Spleen (tissue), 11 donors: ENCODE results near the gene ASF1B. TPM values are rescaled to one million over a fixed set of nuclear protein-coding genes. Genes with fewer than 3 reads are reported as not detected.

ENCODE experiments used
- DNase-seq: peaks from one replicate; pipeline ENCODE4 v3.0.0-alpha.2; 2020
- H3K27ac ChIP-seq, 8 donors: fragments of 200-600 bp; sonication (generic) in 7 of 8; 1 replicate in 4 of 8; 2 replicates in 4 of 8; pipeline versions ENCODE4 v1.5.0 to v1.8.0; 2016 to 2021; ENCODE audit warnings: inconsistent platforms in 4 of 8, mild to moderate bottlenecking in 4 of 8, moderate library complexity in 1 of 8
- H3K27me3 ChIP-seq, 7 donors: fragments of 200-600 bp; sonication (generic) in 6 of 7; replicated peaks in 1 of 7; 1 replicate in 4 of 7; 2 replicates in 3 of 7; pipeline versions ENCODE4 v1.5.0 to v1.8.0; 2016 to 2021; ENCODE audit warnings: inconsistent platforms in 3 of 7, mild to moderate bottlenecking in 1 of 7
- H3K36me3 ChIP-seq, 6 donors: fragments of 200-600 bp; sonication (generic) in 5 of 6; 1 replicate in 4 of 6; 2 replicates in 2 of 6; pipeline versions ENCODE4 v1.5.0 to v1.8.0; 2016 to 2021; ENCODE audit warnings: inconsistent platforms in 2 of 6
- H3K4me1 ChIP-seq, 6 donors: fragments of 200-600 bp; sonication (generic) in 5 of 6; 1 replicate in 3 of 6; 2 replicates in 3 of 6; pipeline versions ENCODE4 v1.5.0 to v1.8.0; 2016 to 2021; ENCODE audit warnings: inconsistent platforms in 3 of 6
- H3K4me3 ChIP-seq, 8 donors: fragments of 200-600 bp; sonication (generic) in 7 of 8; 1 replicate in 4 of 8; 2 replicates in 4 of 8; pipeline versions ENCODE4 v1.5.0 to v1.8.0; 2016 to 2021; ENCODE audit warnings: inconsistent platforms in 4 of 8, mild to moderate bottlenecking in 4 of 8, moderate library complexity in 2 of 8
- H3K9me3 ChIP-seq, 8 donors: fragments of 200-600 bp; sonication (generic) in 7 of 8; 1 replicate in 4 of 8; 2 replicates in 4 of 8; pipeline versions ENCODE4 v1.5.0 to v1.8.0; 2016 to 2021; ENCODE audit warnings: inconsistent platforms in 4 of 8
- POLR2A ChIP-seq, 3 donors: fragments of 450-650 bp; IDR thresholded peaks; one replicate each; pipeline ENCODE4 v1.5.1; 2017; ENCODE audit warnings: antibody characterized with exemption in 3 of 3, mild to moderate bottlenecking in 1 of 3
- POLR2AphosphoS5 ChIP-seq, 3 donors: sonication (generic); formaldehyde crosslinking; IDR thresholded peaks; one replicate each; pipeline ENCODE4 v1.5.1; 2017; ENCODE audit warnings: antibody characterized with exemption in 3 of 3
- WGBS, 5 donors: extraction: QIAGEN DNeasy Blood & Tissue Kit in 3 of 5; methylation state at CpG; one replicate each; pipeline versions ENCODE4 v1.1.5 to v1.1.7; 2013 to 2018; 5-methylcytosine and 5-hydroxymethylcytosine counted together
- intact Hi-C: fragments of 100-400 bp; cut with DNase I; formaldehyde crosslinking; loops from one replicate; pipeline ENCODE4 v1.15.0; 2023; ENCODE audit warnings: low total_unique reads
- polyA plus RNA-seq, 3 donors: library from polyadenylated mRNA; stranded (reverse); fragments of 200-250 nt; gene quantifications; one replicate each; pipeline ENCODE4 v1.2.1, GENCODE V29; 2013
- total RNA-seq, 7 donors: library from RNA; depleted of rRNA in 3 of 7; stranded (reverse); fragments of >200 nt in 3 of 7; fragmentation: NEBNext Ultra II Directional in 4 of 7; extraction: Animal tissue kit (Norgen Biotek cat#: 25700) in 4 of 7; gene quantifications; one replicate each; pipeline versions ENCODE4 v1.1.0 to v1.2.1, GENCODE V29; 2016 to 2021
- TF ChIP-seq, protein P1 (sequence below), 11 experiments: fragments of 200-600 bp in 7 of 11; fragments of 450-650 bp in 4 of 11; sonication (generic) in 4 of 11; IDR thresholded peaks in 8 of 11; conservative IDR thresholded peaks in 3 of 11; 1 replicate in 7 of 11; 2 replicates in 4 of 11; pipeline versions ENCODE4 v1.4.0 to v1.8.0; 2016 to 2021; ENCODE audit warnings: antibody characterized with exemption in 11 of 11, inconsistent platforms in 4 of 11, mild to moderate bottlenecking in 1 of 11
- donor health status: healthy with polysubstance abuse.
- donor health status: DM: no; HTN: no; CAD: no; lungs with moderate emphysema.
- donor health status: DM: no; HTN: no; CAD: no.
- donor health status: Bipolar disorder and iron deficiency.
- donor health status: healthy.
- donor health status: DM: no; HTN: no; CAD: no.
- donor health status: DM: yes; HTN: yes; CAD: no.

The ASF1B gene
- total and polyA plus RNA-seq, 10 donors, result 3.8 to 24.8 (median 8.6) TPM

DNA sequence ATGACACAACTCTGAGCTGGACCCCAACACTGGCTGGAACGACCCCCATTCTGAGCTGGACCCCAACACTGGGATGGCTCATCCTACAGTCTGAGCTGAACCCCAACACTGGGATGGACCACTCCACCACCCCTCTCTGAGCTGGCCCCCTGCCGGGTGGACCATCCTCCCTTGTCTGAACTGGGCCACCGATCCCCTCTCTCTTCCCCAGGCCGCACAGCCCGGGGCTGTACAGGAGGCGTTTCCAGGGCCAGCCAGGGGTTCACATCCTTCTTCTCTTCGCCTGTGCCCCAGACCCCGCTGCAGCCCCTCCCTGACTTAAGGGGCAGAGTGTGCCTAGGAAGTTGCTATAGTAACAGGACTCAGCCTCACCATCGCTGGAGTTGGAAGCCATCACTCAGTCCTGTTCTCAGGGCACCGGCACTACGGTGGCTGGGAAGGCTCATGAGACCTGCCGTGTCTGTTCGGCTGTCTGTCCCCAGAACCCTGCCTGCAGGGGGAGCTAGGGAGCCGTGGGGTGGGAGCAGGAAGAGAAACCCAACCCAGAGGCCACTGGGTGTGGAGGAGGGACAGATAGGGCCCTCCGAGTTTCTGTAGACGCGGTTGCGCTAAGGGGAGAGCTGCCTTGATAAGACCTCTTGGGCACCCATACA, 22.5 kb downstream of the ASF1B start:
- intact Hi-C loops, result no loop called here
- peaks cover 35 to 88% (median 69%) of the 10 kb centered on the region in 6 donors for H3K4me1 ChIP-seq
- WGBS, 5 donors, result 73 to 85% (median 78%) methylated on average over 8 to 18 of the region's 18 CpGs
- peak; percentile 88 for DNase-seq
- TF ChIP-seq POLR2A (IDR thresholded peaks at IDR 0.05) (no peak), POLR2AphosphoS5 (IDR thresholded peaks at IDR 0.05) (peak in 1 of 3 donors; percentile 17)
- TF ChIP-seq, protein P1, sequence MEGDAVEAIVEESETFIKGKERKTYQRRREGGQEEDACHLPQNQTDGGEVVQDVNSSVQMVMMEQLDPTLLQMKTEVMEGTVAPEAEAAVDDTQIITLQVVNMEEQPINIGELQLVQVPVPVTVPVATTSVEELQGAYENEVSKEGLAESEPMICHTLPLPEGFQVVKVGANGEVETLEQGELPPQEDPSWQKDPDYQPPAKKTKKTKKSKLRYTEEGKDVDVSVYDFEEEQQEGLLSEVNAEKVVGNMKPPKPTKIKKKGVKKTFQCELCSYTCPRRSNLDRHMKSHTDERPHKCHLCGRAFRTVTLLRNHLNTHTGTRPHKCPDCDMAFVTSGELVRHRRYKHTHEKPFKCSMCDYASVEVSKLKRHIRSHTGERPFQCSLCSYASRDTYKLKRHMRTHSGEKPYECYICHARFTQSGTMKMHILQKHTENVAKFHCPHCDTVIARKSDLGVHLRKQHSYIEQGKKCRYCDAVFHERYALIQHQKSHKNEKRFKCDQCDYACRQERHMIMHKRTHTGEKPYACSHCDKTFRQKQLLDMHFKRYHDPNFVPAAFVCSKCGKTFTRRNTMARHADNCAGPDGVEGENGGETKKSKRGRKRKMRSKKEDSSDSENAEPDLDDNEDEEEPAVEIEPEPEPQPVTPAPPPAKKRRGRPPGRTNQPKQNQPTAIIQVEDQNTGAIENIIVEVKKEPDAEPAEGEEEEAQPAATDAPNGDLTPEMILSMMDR (IDR thresholded peaks at IDR 0.05 in 8 of 11, conservative IDR thresholded peaks at IDR 0.05 in 3 of 11), result peak in 6 of 11 experiments; percentile 16 to 33 (median 21)
- no peaks in the 10 kb centered on the region for H3K9me3 ChIP-seq
- H3K4me3 ChIP-seq, result peak overlapping the region in 3 of 8 donors; percentile 0 to 67 (median 2)
- peaks cover 0 to 14% (median 0%) of the 10 kb centered on the region in 6 donors for H3K36me3 ChIP-seq
- H3K27ac ChIP-seq, result peak overlapping the region; percentile 49 to 99 (median 92)
- no peaks in the 10 kb centered on the region for H3K27me3 ChIP-seq

DNA sequence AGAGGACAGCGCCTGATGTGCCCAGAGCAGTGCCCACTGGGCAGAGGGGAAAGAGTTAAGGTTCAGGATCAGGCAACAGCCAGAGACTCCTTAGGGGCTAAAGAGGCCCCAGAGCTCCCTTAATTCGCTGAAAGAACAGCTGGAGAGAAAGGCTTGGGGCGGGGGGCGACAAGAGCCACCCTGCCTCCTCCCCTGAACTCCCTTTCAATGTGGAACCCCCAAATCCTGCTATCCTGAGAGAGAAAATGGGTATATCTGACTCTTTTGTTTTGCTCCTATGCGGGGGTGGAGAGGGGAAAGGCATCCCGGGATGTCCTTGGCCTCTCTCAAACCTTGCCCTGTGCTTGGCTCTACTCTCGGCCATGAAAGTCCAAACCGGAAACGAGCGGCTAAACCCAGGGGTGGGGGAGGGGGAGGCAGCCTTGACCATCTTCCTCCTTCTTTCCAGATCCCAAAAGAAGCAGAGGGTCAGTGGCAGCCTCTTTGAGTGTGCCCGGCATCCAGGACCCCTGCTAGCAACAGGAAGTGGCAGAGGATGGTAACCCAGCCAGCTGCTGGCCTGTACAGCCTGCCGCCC, 23.5 kb downstream of the ASF1B start:
- Histone ChIP-seq H3K27me3 (no peaks in the 10 kb centered on the region), H3K27ac (peak overlapping the region; percentile 74 to 99 (median 92)), H3K36me3 (peaks cover 0 to 24% (median 0%) of the 10 kb centered on the region in 6 donors), H3K9me3 (no peaks in the 10 kb centered on the region), H3K4me3 (peak overlapping the region in 7 of 8 donors; percentile 8 to 67 (median 38)), H3K4me1 (peaks cover 29 to 90% (median 63%) of the 10 kb centered on the region in 6 donors)
- peak; percentile 84 for DNase-seq
- TF ChIP-seq, protein P1 (IDR thresholded peaks at IDR 0.05 in 8 of 11, conservative IDR thresholded peaks at IDR 0.05 in 3 of 11), result peak in 1 of 11 experiments; percentile 11
- TF ChIP-seq POLR2A (IDR thresholded peaks at IDR 0.05) (no peak), POLR2AphosphoS5 (IDR thresholded peaks at IDR 0.05) (peak; percentile 44 to 76 (median 74))
- intact Hi-C loops, result no loop called here
- 51 to 70% (median 60%) methylated on average over 10 to 12 of the region's 12 CpGs for WGBS, 5 donors

- 50 to 74% (median 66%) methylated on average over 11 to 12 of the region's 12 CpGs for WGBS, 5 donors
- TF ChIP-seq, protein P1 (IDR thresholded peaks at IDR 0.05 in 8 of 11, conservative IDR thresholded peaks at IDR 0.05 in 3 of 11), result no peak
- TF ChIP-seq POLR2A (IDR thresholded peaks at IDR 0.05) (no peak), POLR2AphosphoS5 (IDR thresholded peaks at IDR 0.05) (no peak)
- Histone ChIP-seq H3K4me1 (peaks cover 29 to 97% (median 67%) of the 10 kb centered on the region in 6 donors), H3K9me3 (no peaks in the 10 kb centered on the region), H3K27me3 (no peaks in the 10 kb centered on the region), H3K27ac (peak overlapping the region; percentile 74 to 99 (median 92)), H3K36me3 (peaks cover 0 to 31% (median 2%) of the 10 kb centered on the region in 6 donors), H3K4me3 (peak overlapping the region in 7 of 8 donors; percentile 8 to 67 (median 38))
- intact Hi-C loops, result no loop called here
- DNase-seq, result peak; percentile 79
These were observed 24.2 kb downstream of the ASF1B start for GRCh38 chr19:14112051-14112808.
